T-helper 2 cell treated with Interferon-gamma antibody and Interleukin-4, amounts not matched to agents 5 μg/mL and 100 μg/mL, for 36 hours (primary cell): ENCODE data around the gene ONECUT1.

ENCODE experiments used
- DNase-seq: peaks from one replicate; pipeline ENCODE4 v3.0.0; 2021; ENCODE audit warnings: low spot score
- H3K27ac Mint-ChIP-seq: one replicate; pipeline ENCODE4 v1.8.0; 2021; ENCODE audit warnings: mild to moderate bottlenecking, mixed read lengths
- H3K27me3 Mint-ChIP-seq: one replicate; pipeline ENCODE4 v1.8.0; 2021; ENCODE audit warnings: low read depth, mixed read lengths
- H3K36me3 Mint-ChIP-seq: one replicate; pipeline ENCODE4 v1.8.0; 2021; ENCODE audit warnings: low read depth, mixed read lengths
- H3K4me1 Mint-ChIP-seq: one replicate; pipeline ENCODE4 v1.8.0; 2021; ENCODE audit warnings: low read depth, mixed read lengths
- H3K4me3 Mint-ChIP-seq: one replicate; pipeline ENCODE4 v1.8.0; 2022; ENCODE audit warnings: mild to moderate bottlenecking, moderate library complexity, mixed read lengths
- H3K9me3 Mint-ChIP-seq: one replicate; pipeline ENCODE4 v1.8.0; 2021; ENCODE audit warnings: mixed read lengths

ONECUT1 gene

DNA sequence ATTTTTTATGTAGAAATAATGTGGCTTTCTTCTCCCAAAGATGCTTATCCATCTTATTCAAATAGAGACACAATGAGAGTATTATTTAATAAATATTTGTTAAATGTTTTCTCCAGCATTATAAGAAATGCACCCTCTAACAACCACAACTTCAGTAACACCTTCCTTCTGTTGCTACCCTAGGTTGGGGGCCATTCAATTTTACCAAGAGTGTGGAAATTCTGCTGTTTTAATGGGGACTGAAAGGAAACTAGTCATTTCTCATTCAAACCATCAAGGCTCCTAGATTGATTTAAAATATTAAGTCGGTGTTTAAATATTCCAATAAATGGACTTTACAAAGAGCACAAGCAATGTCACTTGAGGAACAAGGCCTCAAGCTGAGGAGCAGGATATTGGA, 7.6 kb downstream of the ONECUT1 start:
- Mint-ChIP-seq H3K36me3 (no peaks in the 10 kb centered on the region), H3K27ac (no peak overlapping the region), H3K4me3 (no peak overlapping the region), H3K9me3 (no peaks in the 10 kb centered on the region), H3K27me3 (peaks cover 83% of the 10 kb centered on the region), H3K4me1 (peaks cover 4% of the 10 kb centered on the region)
- no peak for DNase-seq

DNA sequence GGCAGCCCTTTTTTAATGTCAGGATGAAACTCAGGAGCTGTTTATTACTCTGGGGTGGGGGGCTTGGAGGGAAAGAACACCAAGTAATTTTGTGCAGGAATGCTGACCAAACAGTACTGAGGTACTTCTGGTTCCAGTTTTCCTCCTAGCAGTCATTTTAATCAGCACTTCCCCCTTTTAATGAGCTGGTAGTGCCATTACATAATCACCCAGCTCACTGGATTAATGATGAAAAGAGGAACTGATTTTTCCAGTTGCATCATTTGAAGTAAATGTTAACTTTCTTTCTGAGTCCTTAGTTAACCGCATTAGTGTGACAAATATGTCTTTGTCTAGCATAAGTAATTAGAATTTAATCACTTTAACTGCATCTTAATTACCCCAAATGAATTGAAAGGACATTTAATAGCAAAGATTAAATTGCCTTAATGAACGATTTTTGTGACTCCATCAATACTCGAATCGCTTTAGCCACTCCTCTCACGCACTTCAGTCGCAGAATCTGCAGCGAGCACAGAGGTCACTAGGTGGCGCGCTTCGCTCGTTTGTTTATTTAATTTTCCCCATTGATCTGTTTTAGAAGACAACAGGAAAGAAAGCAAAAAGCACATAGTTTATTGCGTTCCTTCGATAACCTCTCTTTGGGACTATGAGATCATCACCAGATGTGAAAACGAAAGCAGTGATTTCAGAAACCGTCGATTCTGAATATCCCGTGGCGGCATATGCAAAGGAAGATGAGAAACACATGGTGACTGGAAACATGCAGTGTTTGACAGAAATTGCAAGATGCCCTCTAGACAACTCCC, 9.8 kb downstream of the ONECUT1 start:
- peaks cover 77% of the 10 kb centered on the region for H3K27me3 Mint-ChIP-seq

DNA sequence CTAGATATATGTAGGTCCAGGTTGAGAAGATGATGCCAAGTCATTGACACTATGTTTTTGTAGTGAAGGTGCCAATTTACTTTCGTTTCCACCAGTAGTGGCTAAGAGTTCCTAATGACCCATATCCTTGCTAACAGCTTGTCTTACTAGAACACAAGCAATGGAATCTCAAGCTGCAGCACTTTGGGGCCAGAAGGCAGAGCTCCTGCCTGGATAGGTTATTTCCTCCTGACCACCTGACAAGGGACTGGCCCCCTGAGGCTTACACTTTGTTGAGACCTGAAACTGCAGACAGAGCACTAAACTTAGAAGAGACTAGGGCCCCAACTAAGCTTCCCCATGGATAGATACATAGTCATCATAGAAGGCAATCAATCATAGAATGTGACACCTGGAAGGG, 11.7 kb downstream of the ONECUT1 start:
- peaks cover 68% of the 10 kb centered on the region for H3K27me3 Mint-ChIP-seq
- H3K4me1 Mint-ChIP-seq, result peaks cover 4% of the 10 kb centered on the region
- no peak overlapping the region for H3K27ac Mint-ChIP-seq
- H3K4me3 Mint-ChIP-seq, result no peak overlapping the region
- DNase-seq, result no peak
- H3K36me3 Mint-ChIP-seq, result no peaks in the 10 kb centered on the region
- no peaks in the 10 kb centered on the region for H3K9me3 Mint-ChIP-seq

More for the DNA sequence above, 9.8 kb downstream of the ONECUT1 start:
- Mint-ChIP-seq H3K4me3 (no peak overlapping the region), H3K27ac (no peak overlapping the region), H3K36me3 (no peaks in the 10 kb centered on the region), H3K4me1 (peaks cover 4% of the 10 kb centered on the region), H3K9me3 (no peaks in the 10 kb centered on the region)
- DNase-seq, result peak; percentile 52

DNA sequence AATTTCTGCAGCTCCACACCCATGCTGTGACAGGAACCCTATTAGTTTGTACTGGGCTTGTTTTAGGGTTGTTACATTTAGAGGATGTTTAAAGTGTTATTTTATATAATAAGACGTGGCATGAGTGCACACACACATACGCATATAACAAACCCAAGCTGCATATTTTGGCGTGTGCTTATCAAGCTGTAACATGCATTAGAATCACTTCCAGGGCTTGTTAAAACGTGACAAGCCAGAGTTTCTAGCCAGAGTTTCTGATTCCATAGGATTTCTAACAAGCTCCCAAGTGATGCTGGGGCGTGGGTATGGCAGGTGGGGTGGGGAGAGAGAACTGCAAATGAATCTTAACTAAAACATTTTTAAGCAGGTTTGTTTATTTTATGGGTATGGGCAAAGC, 17.4 kb downstream of the ONECUT1 start:
- no peaks in the 10 kb centered on the region for H3K9me3 Mint-ChIP-seq

DNA sequence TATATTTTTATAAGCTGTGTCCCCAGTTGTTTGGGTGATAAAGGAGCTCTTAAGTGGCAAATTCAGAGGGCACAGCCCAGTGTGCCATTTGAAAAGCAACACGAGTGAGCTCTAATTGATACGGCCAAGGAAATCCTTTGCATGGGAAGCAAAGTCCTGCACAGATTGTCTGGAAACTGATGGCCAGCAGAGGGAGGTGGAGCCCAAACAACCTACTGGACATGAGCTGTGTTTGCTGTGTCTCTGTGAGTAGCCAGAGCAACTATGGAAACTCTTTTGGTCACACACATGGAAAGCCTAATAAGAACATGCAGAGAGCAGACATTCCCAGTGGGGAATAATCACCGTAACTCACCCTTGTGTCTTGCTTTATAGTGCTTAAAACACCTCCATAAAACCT, 24.4 kb downstream of the ONECUT1 start:
- Mint-ChIP-seq H3K27ac (no peak overlapping the region), H3K9me3 (no peaks in the 10 kb centered on the region), H3K4me3 (no peak overlapping the region), H3K4me1 (peaks cover 2% of the 10 kb centered on the region), H3K27me3 (peaks cover 26% of the 10 kb centered on the region), H3K36me3 (no peaks in the 10 kb centered on the region)
- no peak for DNase-seq

More for the DNA sequence above, 17.4 kb downstream of the ONECUT1 start:
- H3K27ac Mint-ChIP-seq, result no peak overlapping the region
- peaks cover 53% of the 10 kb centered on the region for H3K27me3 Mint-ChIP-seq
- H3K4me1 Mint-ChIP-seq, result no peaks in the 10 kb centered on the region
- H3K4me3 Mint-ChIP-seq, result no peak overlapping the region
- no peaks in the 10 kb centered on the region for H3K36me3 Mint-ChIP-seq
- DNase-seq, result no peak

DNA sequence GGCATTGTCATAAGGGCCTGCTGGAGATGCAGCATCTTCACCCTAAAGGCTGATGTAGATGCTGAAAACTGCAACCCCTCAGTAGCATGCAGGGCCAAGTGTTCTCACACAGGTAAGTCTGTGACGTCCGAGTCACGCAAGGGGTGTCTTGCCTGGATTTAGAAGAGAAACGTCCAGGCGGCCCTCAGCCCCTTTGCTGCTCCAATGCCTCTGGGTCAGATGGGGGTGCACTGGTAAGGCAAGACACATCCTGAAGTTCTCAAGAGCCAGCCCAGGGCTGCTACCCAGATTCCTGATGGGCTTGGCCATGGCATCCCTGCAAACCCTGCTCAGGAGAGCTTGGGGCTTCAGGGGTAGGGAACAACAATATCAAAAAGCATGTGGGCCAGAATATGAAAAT, 25.4 kb downstream of the ONECUT1 start:
- Mint-ChIP-seq H3K4me1 (peaks cover 5% of the 10 kb centered on the region), H3K4me3 (no peak overlapping the region), H3K27me3 (peaks cover 24% of the 10 kb centered on the region), H3K36me3 (no peaks in the 10 kb centered on the region), H3K9me3 (no peaks in the 10 kb centered on the region), H3K27ac (no peak overlapping the region)
- no peak for DNase-seq

DNA sequence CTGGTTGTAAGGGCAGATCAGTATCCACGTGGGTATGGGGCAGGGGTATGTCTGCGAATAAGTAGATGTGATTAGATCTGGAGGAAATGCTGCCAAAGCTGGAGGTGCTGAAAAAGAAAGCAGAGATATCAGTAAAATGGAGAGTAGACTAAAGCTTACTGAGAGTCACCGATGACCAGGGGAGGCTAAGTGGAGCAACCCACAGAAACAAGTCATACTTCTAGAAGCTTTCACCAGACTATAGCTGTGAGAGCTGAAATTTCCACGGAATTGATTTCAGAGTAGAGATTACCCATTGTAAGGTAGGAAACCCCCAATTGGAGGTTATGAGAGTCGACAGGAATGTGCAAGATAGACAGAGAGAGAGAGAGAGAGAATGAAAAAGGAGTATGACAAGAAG, 27.5 kb downstream of the ONECUT1 start:
- DNase-seq, result no peak
- no peaks in the 10 kb centered on the region for H3K36me3 Mint-ChIP-seq
- H3K4me3 Mint-ChIP-seq, result no peak overlapping the region
- no peak overlapping the region for H3K27ac Mint-ChIP-seq
- no peaks in the 10 kb centered on the region for H3K9me3 Mint-ChIP-seq
- H3K27me3 Mint-ChIP-seq, result peaks cover 13% of the 10 kb centered on the region
- H3K4me1 Mint-ChIP-seq, result peaks cover 5% of the 10 kb centered on the region

DNA sequence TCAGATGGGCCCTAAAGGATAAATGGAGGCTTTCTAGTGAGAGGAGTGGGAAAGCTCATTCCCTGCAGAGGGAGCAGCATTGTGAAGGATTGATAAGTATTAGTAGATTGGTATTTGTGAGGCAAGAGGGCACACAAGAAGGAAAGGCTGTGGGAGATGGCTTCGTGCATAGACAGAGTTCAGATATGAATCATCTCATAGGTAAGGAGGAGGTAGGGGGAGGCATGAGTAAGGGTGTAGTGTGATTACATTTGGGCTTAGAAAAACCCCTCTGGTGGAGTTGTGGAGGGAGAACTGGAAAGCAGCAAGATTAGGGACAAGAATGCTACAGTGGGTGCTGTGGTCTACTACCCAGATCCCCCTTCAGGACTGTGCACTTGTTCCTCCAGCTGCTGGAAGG, 29.6 kb downstream of the ONECUT1 start:
- H3K27me3 Mint-ChIP-seq, result peaks cover 15% of the 10 kb centered on the region

DNA sequence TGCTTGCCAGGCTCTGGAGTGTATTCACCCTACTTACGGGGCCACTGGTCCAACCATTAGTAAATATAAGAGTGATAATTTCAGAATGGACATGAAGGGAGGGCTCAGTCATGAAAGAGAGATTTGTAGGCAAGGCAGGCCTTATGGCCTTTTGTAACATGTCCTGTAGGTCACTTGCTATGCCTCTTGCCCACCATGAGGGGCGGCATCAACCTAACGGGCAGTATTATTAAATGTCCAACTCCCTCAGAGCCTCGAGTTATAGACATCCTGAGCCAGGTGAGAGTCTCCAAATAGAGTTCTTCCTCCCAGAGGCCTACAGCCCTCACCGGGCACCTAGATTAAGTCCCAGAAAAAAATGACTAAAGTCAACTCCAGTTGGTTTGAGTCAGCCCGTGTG, 30.2 kb downstream of the ONECUT1 start:
- no peak for DNase-seq
- H3K4me3 Mint-ChIP-seq, result no peak overlapping the region

More for the DNA sequence above, 29.6 kb downstream of the ONECUT1 start:
- Mint-ChIP-seq H3K27ac (no peak overlapping the region), H3K9me3 (no peaks in the 10 kb centered on the region), H3K4me3 (no peak overlapping the region), H3K4me1 (peaks cover 5% of the 10 kb centered on the region), H3K36me3 (no peaks in the 10 kb centered on the region)
- no peak for DNase-seq

DNA sequence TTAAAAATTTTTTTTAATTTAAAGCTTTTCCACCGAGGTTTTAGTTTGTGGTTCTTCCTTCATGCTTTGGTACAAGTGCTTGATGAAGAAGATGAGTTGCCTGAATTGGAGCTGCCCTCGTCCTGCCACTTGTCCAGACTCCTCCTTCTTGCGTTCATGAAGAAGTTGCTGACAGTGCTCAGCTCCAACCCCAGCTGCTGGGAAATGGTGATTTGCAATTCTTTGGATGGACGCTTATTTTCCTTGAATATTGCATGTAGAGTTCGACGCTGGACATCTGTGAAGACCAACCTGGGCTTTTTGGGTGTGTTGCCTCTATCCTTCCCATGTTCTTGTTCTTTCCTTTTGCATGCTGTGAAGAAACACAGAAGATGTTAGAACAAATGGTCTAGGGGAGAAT, 32.6 kb downstream of the ONECUT1 start:
- H3K4me1 Mint-ChIP-seq, result peaks cover 3% of the 10 kb centered on the region
- H3K27ac Mint-ChIP-seq, result no peak overlapping the region
- no peak for DNase-seq
- no peaks in the 10 kb centered on the region for H3K36me3 Mint-ChIP-seq
- H3K9me3 Mint-ChIP-seq, result no peaks in the 10 kb centered on the region
- peaks cover 31% of the 10 kb centered on the region for H3K27me3 Mint-ChIP-seq
- no peak overlapping the region for H3K4me3 Mint-ChIP-seq

More for the DNA sequence above, 30.2 kb downstream of the ONECUT1 start:
- peaks cover 5% of the 10 kb centered on the region for H3K4me1 Mint-ChIP-seq
- peaks cover 19% of the 10 kb centered on the region for H3K27me3 Mint-ChIP-seq
- H3K36me3 Mint-ChIP-seq, result no peaks in the 10 kb centered on the region
- no peaks in the 10 kb centered on the region for H3K9me3 Mint-ChIP-seq
- no peak overlapping the region for H3K27ac Mint-ChIP-seq

DNA sequence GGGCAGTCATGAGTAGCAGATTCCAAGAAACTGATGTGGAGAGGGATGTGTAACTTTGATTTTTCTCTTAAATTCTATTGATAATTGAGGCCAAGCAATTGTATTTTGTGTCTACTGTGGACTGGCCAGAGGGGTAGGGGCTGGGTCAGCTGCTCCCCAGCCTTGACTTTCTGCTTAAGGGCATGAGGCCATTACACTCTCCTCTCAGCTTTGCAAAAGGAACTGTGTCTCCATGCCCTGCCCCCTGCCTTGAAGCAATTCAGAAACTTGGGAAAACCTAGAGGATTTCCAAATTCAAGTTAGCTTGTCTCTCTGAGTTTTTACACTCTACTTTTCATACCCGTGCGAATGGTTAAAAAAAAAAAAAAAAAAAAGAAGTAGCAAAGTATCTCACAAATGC, 38.6 kb downstream of the ONECUT1 start:
- Mint-ChIP-seq H3K27me3 (peaks cover 48% of the 10 kb centered on the region), H3K4me1 (no peaks in the 10 kb centered on the region), H3K4me3 (no peak overlapping the region)

DNA sequence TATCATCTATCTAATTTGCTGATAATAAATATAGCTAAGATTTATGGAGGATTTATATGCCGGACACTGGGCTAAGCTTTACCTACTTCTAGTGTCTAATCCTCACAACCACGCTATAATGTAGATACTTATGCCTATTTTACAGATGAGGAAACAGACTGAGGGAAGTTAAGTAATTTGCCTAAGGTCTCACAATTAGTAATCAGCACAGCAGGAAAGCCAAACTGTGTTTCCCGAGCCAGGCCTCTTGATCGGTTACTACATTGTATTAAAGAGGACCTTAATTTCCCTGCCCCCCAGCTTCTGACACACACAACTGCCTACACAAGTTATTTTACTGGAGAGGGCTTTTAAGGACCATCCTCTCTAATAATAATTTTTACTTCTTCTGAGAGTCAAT, 40.9 kb downstream of the ONECUT1 start:
- DNase-seq, result no peak
- no peak overlapping the region for H3K4me3 Mint-ChIP-seq

More for the DNA sequence above, 38.6 kb downstream of the ONECUT1 start:
- no peak for DNase-seq
- Mint-ChIP-seq H3K9me3 (no peaks in the 10 kb centered on the region), H3K36me3 (no peaks in the 10 kb centered on the region), H3K27ac (no peak overlapping the region)

DNA sequence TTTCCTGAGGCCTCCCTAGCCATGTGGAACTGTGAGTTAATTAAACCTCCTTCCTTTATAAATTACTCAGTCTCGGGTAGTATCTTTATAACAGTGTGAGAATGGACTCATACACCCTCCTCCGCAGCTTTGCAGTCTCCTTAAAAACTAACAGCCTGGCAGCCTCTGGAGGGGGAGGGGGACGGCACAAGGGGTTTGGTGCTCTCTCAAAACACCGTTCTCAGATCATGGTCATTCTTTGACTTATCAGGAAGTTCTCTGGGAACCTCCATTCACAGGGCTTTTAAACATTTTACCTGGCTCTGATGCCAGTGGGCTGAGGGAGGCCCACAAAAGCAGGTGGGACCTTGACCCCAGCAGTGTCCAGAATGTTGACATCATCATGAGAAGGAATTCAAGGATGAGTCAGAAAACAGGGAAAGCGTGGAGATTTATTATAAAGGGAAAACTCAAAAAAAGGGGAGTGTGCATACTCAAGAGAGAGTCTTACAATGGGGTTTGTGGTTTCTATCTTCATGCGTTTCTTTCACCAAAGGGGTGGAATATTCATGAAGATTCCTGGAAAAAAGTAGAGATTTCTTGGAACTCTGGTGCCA, 43.9 kb downstream of the ONECUT1 start:
- H3K36me3 Mint-ChIP-seq, result no peaks in the 10 kb centered on the region
- no peak overlapping the region for H3K27ac Mint-ChIP-seq
- H3K4me3 Mint-ChIP-seq, result no peak overlapping the region

More for the DNA sequence above, 40.9 kb downstream of the ONECUT1 start:
- H3K27ac Mint-ChIP-seq, result no peak overlapping the region
- H3K27me3 Mint-ChIP-seq, result peaks cover 45% of the 10 kb centered on the region
- H3K36me3 Mint-ChIP-seq, result no peaks in the 10 kb centered on the region
- H3K9me3 Mint-ChIP-seq, result no peaks in the 10 kb centered on the region
- peaks cover 2% of the 10 kb centered on the region for H3K4me1 Mint-ChIP-seq

DNA sequence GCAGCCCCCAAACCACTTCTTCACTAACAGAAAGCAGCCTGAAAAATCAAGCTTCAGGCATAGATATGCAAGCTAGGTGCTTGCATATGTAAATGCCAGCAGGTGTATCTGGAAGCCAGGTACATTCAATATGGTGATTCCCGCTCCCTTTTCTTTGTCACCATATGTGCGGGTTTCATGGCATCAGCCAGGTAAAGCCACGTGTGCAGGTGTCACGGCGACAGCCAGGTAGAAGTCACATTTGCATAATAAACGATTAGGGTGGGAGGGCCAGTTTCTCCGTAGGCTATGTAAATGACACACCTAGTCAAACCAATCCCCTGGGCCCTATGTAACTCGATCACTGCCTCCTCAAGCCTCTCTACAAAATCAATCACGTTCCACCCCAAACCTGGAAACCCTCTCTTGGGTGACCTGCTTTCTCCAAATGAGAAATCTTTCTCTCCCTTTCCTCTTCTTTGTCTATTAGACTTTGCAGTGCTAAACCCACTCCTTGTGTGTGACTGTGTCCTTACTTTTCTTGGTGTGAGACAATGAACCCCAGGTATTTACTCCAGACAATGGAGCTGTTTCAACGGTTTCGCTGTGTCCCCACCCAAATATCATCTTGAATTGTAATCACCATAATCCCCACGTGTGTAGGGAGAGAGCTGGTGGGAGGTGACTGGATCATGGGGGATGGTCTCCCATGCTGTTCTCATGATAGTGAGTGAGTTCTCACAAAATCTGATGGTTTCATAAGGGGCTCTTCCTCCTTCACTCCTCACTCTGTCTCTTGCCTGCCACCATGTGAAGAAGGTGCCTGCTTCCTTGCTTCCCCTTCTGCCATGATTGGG, 44.6 kb downstream of the ONECUT1 start:
- H3K4me3 Mint-ChIP-seq, result no peak overlapping the region
- DNase-seq, result no peak
- peaks cover 2% of the 10 kb centered on the region for H3K4me1 Mint-ChIP-seq
- H3K27ac Mint-ChIP-seq, result no peak overlapping the region
- H3K9me3 Mint-ChIP-seq, result no peaks in the 10 kb centered on the region
- peaks cover 20% of the 10 kb centered on the region for H3K27me3 Mint-ChIP-seq
- H3K36me3 Mint-ChIP-seq, result no peaks in the 10 kb centered on the region

More for the DNA sequence above, 43.9 kb downstream of the ONECUT1 start:
- peaks cover 25% of the 10 kb centered on the region for H3K27me3 Mint-ChIP-seq
- peaks cover 2% of the 10 kb centered on the region for H3K4me1 Mint-ChIP-seq
- no peaks in the 10 kb centered on the region for H3K9me3 Mint-ChIP-seq
- DNase-seq, result no peak
